GM23338 (cell line): Measurements from ENCODE around the gene INPP5A. TPM values are rescaled to one million over a fixed set of nuclear protein-coding genes. Genes with fewer than 3 reads are reported as not detected.

Experiments used
- ATAC-seq: fragments of 200-7000 bp; cut with Tn5 transposase; 3 replicates; pipeline ENCODE4 v1.9.1; 2020
- DNase-seq: peaks from one replicate; pipeline ENCODE4 v3.0.0-alpha.2; 2015; ENCODE audit warnings: low spot score
- H2AFZ ChIP-seq: fragments of 200-600 bp; sonication (generic); 2 replicates; pipeline ENCODE4 v1.8.0; 2016; ENCODE audit warnings: antibody characterized with exemption, mild to moderate bottlenecking, moderate library complexity
- H3F3A ChIP-seq: fragments of 200-600 bp; sonication (generic); replicated peaks from 2 replicates; pipeline ENCODE4 v1.8.0; 2017; ENCODE audit warnings: antibody characterized with exemption, mixed run types, low read depth
- H3K27ac ChIP-seq: fragments of 200-600 bp; sonication (generic); 2 replicates; pipeline ENCODE4 v1.6.1; 2016; ENCODE audit warnings: low read depth
- H3K27me3 ChIP-seq: fragments of 200-600 bp; sonication (generic); 2 replicates; pipeline ENCODE4 v1.8.0; 2016; ENCODE audit warnings: mild to moderate bottlenecking, mixed run types, moderate library complexity; ENCODE audit not compliant: insufficient read depth
- H3K36me3 ChIP-seq: fragments of 200-600 bp; sonication (generic); 2 replicates; pipeline ENCODE4 v1.8.0; 2016; ENCODE audit warnings: mild to moderate bottlenecking; ENCODE audit not compliant: insufficient read depth
- H3K4me1 ChIP-seq: fragments of 200-600 bp; sonication (generic); 2 replicates; pipeline ENCODE4 v1.8.0; 2016; ENCODE audit warnings: mild to moderate bottlenecking, moderate library complexity; ENCODE audit not compliant: insufficient read depth
- H3K4me2 ChIP-seq: fragments of 200-600 bp; sonication (generic); 2 replicates; pipeline ENCODE4 v1.7.1; 2017; ENCODE audit warnings: mixed run types
- H3K4me3 ChIP-seq: fragments of 200-600 bp; sonication (generic); 2 replicates; pipeline ENCODE4 v1.6.1; 2016; ENCODE audit warnings: mixed run types
- H3K79me2 ChIP-seq: fragments of 200-600 bp; sonication (generic); replicated peaks from 2 replicates; pipeline ENCODE4 v1.8.0; 2017; ENCODE audit warnings: mild to moderate bottlenecking; ENCODE audit not compliant: insufficient read depth
- H3K9me2 ChIP-seq: fragments of 200-600 bp; sonication (generic); 2 replicates; pipeline ENCODE4 v1.8.0; 2017; ENCODE audit not compliant: insufficient read depth
- H4K20me1 ChIP-seq: fragments of 200-600 bp; sonication (generic); replicated peaks from 2 replicates; pipeline ENCODE4 v1.8.0; 2017; ENCODE audit warnings: mild to moderate bottlenecking; ENCODE audit not compliant: insufficient read depth
- H3K27ac Mint-ChIP-seq: 2 replicates; pipeline ENCODE4 v1.8.0; 2020; ENCODE audit warnings: inconsistent platforms, mild to moderate bottlenecking, moderate library complexity, mixed read lengths
- H3K27me3 Mint-ChIP-seq: 3 replicates; pipeline ENCODE4 v1.8.0; 2022; ENCODE audit warnings: low read depth, mild to moderate bottlenecking, moderate library complexity, mixed read lengths, inconsistent platforms; ENCODE audit not compliant: insufficient read depth, poor library complexity
- H3K36me3 Mint-ChIP-seq: 3 replicates; pipeline ENCODE4 v1.8.0; 2021; ENCODE audit warnings: low read depth, mild to moderate bottlenecking, inconsistent platforms, moderate library complexity, mixed read lengths
- H3K4me1 Mint-ChIP-seq: 3 replicates; pipeline ENCODE4 v1.8.0; 2020; ENCODE audit warnings: mild to moderate bottlenecking, inconsistent platforms, mixed read lengths
- H3K4me3 Mint-ChIP-seq: 3 replicates; pipeline ENCODE4 v1.8.0; 2021; ENCODE audit warnings: moderate library complexity, mild to moderate bottlenecking, inconsistent platforms, mixed read lengths
- H3K9me3 Mint-ChIP-seq: 3 replicates; pipeline ENCODE4 v1.8.0; 2020; ENCODE audit warnings: moderate library complexity, mild to moderate bottlenecking, inconsistent platforms, mixed read lengths
- JUNB ChIP-seq: IDR thresholded peaks from one replicate; pipeline ENCODE4 v1.6.1; 2016; ENCODE audit warnings: antibody characterized with exemption; ENCODE audit not compliant: unreplicated experiment
- polyA plus RNA-seq: library from polyadenylated mRNA; unstranded; fragments of >200 nt; fragmentation: Nextera tagmentation; extraction: Ambion mirVana; gene quantifications from 2 replicates; pipeline ENCODE4 v1.2.1, GENCODE V29; 2016
- total RNA-seq: library from RNA; depleted of rRNA; stranded (reverse); fragments of >200 nt; shearing (Covaris generic); gene quantifications from 2 replicates; pipeline ENCODE4 v1.2.3, GENCODE V29; 2014
- TF ChIP-seq, protein P1 (sequence below): fragments of 250-450 bp; sonication (Bioruptor Pico); IDR thresholded peaks from 2 replicates; pipeline ENCODE4 v1.5.0; 2020; ENCODE audit warnings: mild to moderate bottlenecking, moderate library complexity

The INPP5A gene
- total and polyA plus RNA-seq, 2 experiments from 2014 or later = 5.9 to 40.6 TPM

DNA sequence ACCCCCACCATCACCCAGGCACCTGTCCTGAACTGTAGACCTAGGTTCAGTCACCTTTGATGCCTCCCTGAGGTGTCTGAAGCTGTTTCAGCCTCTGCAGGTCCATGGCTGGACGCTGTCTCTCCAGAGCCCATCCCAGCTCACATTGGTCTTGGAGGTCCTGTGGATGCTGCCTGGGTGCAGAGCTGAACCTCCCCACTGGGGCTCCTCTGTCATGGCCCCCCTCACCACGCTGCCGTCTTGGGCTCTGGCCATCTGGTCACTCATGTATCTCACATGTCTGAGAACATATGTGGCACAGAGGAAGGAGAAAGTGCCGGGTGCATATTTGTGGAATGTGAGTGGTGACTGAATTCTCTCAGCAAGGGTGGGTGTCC, 139.5 kb downstream of the INPP5A start (continued):
- TF ChIP-seq, protein P1, sequence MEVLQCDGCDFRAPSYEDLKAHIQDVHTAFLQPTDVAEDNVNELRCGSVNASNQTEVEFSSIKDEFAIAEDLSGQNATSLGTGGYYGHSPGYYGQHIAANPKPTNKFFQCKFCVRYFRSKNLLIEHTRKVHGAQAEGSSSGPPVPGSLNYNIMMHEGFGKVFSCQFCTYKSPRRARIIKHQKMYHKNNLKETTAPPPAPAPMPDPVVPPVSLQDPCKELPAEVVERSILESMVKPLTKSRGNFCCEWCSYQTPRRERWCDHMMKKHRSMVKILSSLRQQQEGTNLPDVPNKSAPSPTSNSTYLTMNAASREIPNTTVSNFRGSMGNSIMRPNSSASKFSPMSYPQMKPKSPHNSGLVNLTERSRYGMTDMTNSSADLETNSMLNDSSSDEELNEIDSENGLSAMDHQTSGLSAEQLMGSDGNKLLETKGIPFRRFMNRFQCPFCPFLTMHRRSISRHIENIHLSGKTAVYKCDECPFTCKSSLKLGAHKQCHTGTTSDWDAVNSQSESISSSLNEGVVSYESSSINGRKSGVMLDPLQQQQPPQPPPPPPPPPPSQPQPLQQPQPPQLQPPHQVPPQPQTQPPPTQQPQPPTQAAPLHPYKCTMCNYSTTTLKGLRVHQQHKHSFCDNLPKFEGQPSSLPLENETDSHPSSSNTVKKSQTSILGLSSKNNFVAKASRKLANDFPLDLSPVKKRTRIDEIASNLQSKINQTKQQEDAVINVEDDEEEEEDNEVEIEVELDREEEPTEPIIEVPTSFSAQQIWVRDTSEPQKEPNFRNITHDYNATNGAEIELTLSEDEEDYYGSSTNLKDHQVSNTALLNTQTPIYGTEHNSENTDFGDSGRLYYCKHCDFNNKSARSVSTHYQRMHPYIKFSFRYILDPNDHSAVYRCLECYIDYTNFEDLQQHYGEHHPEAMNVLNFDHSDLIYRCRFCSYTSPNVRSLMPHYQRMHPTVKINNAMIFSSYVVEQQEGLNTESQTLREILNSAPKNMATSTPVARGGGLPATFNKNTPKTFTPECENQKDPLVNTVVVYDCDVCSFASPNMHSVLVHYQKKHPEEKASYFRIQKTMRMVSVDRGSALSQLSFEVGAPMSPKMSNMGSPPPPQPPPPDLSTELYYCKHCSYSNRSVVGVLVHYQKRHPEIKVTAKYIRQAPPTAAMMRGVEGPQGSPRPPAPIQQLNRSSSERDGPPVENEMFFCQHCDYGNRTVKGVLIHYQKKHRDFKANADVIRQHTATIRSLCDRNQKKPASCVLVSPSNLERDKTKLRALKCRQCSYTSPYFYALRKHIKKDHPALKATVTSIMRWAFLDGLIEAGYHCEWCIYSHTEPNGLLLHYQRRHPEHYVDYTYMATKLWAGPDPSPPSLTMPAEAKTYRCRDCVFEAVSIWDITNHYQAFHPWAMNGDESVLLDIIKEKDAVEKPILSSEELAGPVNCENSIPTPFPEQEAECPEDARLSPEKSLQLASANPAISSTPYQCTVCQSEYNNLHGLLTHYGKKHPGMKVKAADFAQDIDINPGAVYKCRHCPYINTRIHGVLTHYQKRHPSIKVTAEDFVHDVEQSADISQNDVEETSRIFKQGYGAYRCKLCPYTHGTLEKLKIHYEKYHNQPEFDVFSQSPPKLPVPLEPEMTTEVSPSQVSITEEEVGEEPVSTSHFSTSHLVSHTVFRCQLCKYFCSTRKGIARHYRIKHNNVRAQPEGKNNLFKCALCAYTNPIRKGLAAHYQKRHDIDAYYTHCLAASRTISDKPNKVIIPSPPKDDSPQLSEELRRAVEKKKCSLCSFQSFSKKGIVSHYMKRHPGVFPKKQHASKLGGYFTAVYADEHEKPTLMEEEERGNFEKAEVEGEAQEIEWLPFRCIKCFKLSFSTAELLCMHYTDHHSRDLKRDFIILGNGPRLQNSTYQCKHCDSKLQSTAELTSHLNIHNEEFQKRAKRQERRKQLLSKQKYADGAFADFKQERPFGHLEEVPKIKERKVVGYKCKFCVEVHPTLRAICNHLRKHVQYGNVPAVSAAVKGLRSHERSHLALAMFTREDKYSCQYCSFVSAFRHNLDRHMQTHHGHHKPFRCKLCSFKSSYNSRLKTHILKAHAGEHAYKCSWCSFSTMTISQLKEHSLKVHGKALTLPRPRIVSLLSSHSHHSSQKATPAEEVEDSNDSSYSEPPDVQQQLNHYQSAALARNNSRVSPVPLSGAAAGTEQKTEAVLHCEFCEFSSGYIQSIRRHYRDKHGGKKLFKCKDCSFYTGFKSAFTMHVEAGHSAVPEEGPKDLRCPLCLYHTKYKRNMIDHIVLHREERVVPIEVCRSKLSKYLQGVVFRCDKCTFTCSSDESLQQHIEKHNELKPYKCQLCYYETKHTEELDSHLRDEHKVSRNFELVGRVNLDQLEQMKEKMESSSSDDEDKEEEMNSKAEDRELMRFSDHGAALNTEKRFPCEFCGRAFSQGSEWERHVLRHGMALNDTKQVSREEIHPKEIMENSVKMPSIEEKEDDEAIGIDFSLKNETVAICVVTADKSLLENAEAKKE (CRISPR knock-in tag) = no peak

DNA sequence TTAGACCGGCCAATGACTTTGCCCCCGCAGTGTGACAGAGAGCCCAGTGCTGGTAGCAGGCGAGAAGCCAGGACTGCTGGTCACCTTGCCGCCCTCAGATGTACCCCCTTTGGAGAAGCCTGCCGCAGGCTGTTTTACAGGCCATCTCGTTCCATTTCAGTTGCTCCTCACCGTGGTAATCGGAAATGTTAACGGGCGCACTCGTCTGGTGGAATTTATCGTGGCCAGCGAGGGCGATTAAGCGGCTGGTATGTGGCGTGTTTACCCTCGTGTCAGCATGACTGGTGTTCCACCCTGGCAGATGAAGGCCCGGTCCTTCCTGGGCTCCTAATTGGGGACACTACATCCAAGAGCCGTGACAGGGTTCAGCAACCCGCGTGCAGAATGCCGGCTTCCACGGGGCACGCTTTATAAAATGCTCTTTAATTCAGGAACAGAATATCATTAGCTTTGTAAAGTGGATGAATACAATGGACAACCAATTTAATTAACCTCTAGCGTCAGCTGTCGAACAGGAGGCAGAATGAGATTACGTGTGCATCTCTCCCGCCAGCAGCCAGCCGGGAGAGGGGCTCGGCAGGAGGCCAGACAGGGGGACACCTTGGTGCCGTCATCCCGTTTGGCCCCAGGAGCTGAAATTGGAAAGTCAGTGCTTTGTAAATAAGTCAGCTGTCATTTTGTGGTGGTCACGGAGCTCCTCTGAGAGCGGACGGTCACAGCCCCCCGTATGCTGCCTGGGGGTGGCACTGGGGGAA, 140.1 kb downstream of the INPP5A start:
- Histone ChIP-seq H2AFZ (no peak overlapping the region), H3K27me3 (no peaks in the 10 kb centered on the region), H3K4me3 (no peak overlapping the region), H3K9me2 (no peaks in the 10 kb centered on the region; the same call in 1 of the 2 replicates), H4K20me1 (no peaks in the 10 kb centered on the region), H3F3A (no peaks in the 10 kb centered on the region), H3K27ac (no peak overlapping the region), H3K4me2 (no peak overlapping the region), H3K36me3 (no peaks in the 10 kb centered on the region), H3K79me2 (no peaks in the 10 kb centered on the region), H3K4me1 (no peaks in the 10 kb centered on the region)
- ATAC-seq (no peak), DNase-seq (no peak)
- no peaks in the 10 kb centered on the region for H3K4me1 Mint-ChIP-seq
- H3K9me3 Mint-ChIP-seq = peaks cover 21% of the 10 kb centered on the region
- no peaks in the 10 kb centered on the region for H3K27me3 Mint-ChIP-seq
- H3K36me3 Mint-ChIP-seq = peaks cover 10% of the 10 kb centered on the region
- no peak overlapping the region for H3K27ac Mint-ChIP-seq
- no peak for TF ChIP-seq JUNB
- H3K4me3 Mint-ChIP-seq = no peak overlapping the region
